Naive thymus-derived CD4-positive, alpha-beta T cell (primary cell): ENCODE results near the gene CDK18. TPM values are rescaled to one million over a fixed set of nuclear protein-coding genes. Genes with fewer than 3 reads are reported as not detected.

ENCODE experiments used
- ATAC-seq: fragments of 150-1000 bp; cut with Tn5 transposase; 2 replicates; pipeline ENCODE4 v1.10.0; 2021; ENCODE audit warnings: mild to moderate bottlenecking, moderate library complexity
- CTCF ChIA-PET: fragments of 350-600 bp; sonication (Branson Sonifier 250); formaldehyde crosslinking; loops from one replicate; lab custom pipeline; 2021; ENCODE audit warnings: antibody characterized with exemption; lab: Charles Lee
- POLR2A ChIA-PET: fragments of 350-600 bp; sonication (Branson Sonifier 250); formaldehyde crosslinking; loops from one replicate; lab custom pipeline; 2021; ENCODE audit warnings: antibody characterized with exemption, inconsistent platforms; lab: Charles Lee
- DNase-seq, 9 donors: peaks; one replicate each; pipeline versions ENCODE4 v3.0.0 to v3.0.0-alpha.2; 2020 to 2022; ENCODE audit warnings: mixed read lengths in 1 of 9
- H3K27ac ChIP-seq: one replicate; pipeline ENCODE4 v1.7.0; 2013; ENCODE audit warnings: mild to moderate bottlenecking, low read depth, low read length, moderate library complexity
- H3K27me3 ChIP-seq, 2 donors: one replicate each; pipeline ENCODE4 v1.7.0; 2013; ENCODE audit warnings: low read length in 2 of 2, mild to moderate bottlenecking in 2 of 2, moderate library complexity in 2 of 2; ENCODE audit not compliant: control insufficient read depth in 2 of 2, insufficient read depth in 2 of 2
- H3K36me3 ChIP-seq, 3 experiments: 1 replicate in 2 of 3; 2 replicates in 1 of 3; pipeline ENCODE4 v1.7.0; 2013; ENCODE audit warnings: low read length in 3 of 3, mild to moderate bottlenecking in 3 of 3, moderate library complexity in 1 of 3; ENCODE audit not compliant: insufficient read depth in 3 of 3, control insufficient read depth in 2 of 3
- H3K4me1 ChIP-seq, 2 donors: one replicate each; pipeline ENCODE4 v1.7.0; 2013; ENCODE audit warnings: low read length in 2 of 2, mild to moderate bottlenecking in 2 of 2, moderate library complexity in 1 of 2; ENCODE audit not compliant: control insufficient read depth in 2 of 2, insufficient read depth in 2 of 2
- H3K4me3 ChIP-seq: 2 replicates; pipeline ENCODE4 v1.7.0; 2013; ENCODE audit warnings: mild to moderate bottlenecking, low read length
- H3K9me3 ChIP-seq, 3 experiments: 1 replicate in 2 of 3; 2 replicates in 1 of 3; pipeline ENCODE4 v1.7.0; 2013; ENCODE audit warnings: low read length in 3 of 3; ENCODE audit not compliant: control insufficient read depth in 2 of 3
- H3K27ac Mint-ChIP-seq, 9 donors: one replicate each; pipeline ENCODE4 v1.8.0; 2020 to 2022; ENCODE audit warnings: mixed read lengths in 9 of 9, mild to moderate bottlenecking in 8 of 9, moderate library complexity in 5 of 9, inconsistent platforms in 2 of 9
- H3K27me3 Mint-ChIP-seq, 5 donors: one replicate each; pipeline ENCODE4 v1.8.0; 2021 to 2022; ENCODE audit warnings: mixed read lengths in 5 of 5, mild to moderate bottlenecking in 1 of 5
- H3K36me3 Mint-ChIP-seq, 5 donors: one replicate each; pipeline ENCODE4 v1.8.0; 2020 to 2022; ENCODE audit warnings: mixed read lengths in 5 of 5, mild to moderate bottlenecking in 3 of 5, inconsistent platforms in 1 of 5
- H3K4me1 Mint-ChIP-seq, 7 donors: one replicate each; pipeline ENCODE4 v1.8.0; 2020 to 2022; ENCODE audit warnings: mixed read lengths in 7 of 7, mild to moderate bottlenecking in 3 of 7, inconsistent platforms in 1 of 7
- H3K4me3 Mint-ChIP-seq, 10 donors: one replicate each; pipeline ENCODE4 v1.8.0; 2020 to 2022; ENCODE audit warnings: mild to moderate bottlenecking in 10 of 10, mixed read lengths in 10 of 10, moderate library complexity in 6 of 10, inconsistent platforms in 2 of 10
- H3K9me3 Mint-ChIP-seq, 11 donors: one replicate each; pipeline ENCODE4 v1.8.0; 2020 to 2022; ENCODE audit warnings: mixed read lengths in 11 of 11, mild to moderate bottlenecking in 4 of 11, inconsistent platforms in 1 of 11, moderate library complexity in 1 of 11
- intact Hi-C, 2 donors: fragments of 100-400 bp; cut with micrococcal nuclease; formaldehyde crosslinking; loops; one replicate each; pipeline ENCODE4 v1.15.1; 2023
- polyA plus RNA-seq, 2 donors: library from polyadenylated mRNA; unstranded; fragments of 300-500 nt; fragmentation: Illumina TruSeq; gene quantifications; one replicate each; pipeline ENCODE4 v1.2.3, GENCODE V29; 2021
- total RNA-seq, 6 experiments: library from RNA in 5 of 6; stranded (reverse) in 5 of 6; gene quantifications; 1 replicate in 5 of 6; 2 replicates in 1 of 6; pipeline ENCODE4 v1.2.3 and lab custom pipeline; 2021 to 2026

CDK18 gene
- total and polyA plus RNA-seq, 7 experiments from 2014 or later, result 0.20 to 3.6 (median 2.6) TPM

DNA sequence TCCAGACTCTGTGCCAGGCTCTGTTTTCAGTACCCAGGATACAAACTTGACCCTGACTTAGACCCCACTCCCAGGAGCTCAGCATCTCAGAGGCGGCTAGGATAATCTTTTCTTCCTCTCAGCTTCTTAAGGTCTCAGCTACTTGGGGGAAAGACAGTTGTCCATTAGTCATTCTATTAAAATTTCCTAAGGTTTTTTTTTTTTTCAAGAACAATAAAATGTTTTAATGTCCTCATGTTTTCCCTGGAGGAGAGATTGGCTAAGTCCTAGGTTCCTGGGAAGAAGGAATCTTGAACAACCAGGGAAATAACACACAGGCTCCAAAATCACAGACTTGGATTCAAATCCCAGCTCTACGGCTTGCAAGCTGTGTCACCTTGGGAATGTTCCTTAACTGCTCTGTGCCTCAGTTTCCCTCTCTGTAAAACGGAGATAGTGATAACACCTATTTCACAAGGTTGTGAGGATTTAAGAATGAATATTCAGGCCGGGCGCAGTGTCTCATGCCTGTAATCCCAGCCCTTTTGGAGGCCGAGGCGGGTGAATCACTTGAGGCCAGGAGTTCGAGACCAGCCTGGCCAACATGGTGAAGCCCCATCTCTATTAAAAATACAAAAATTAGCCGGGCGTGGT is 33.0 kb downstream of the CDK18 start:
- Histone ChIP-seq H3K9me3 (no peaks in the 10 kb centered on the region), H3K27ac (no peak overlapping the region), H3K27me3 (no peaks in the 10 kb centered on the region), H3K4me1 (no peaks in the 10 kb centered on the region), H3K4me3 (no peak overlapping the region), H3K36me3 (no peaks in the 10 kb centered on the region)
- H3K27me3 Mint-ChIP-seq, result peaks cover 22 to 29% (median 25%) of the 10 kb centered on the region in 5 donors
- peaks cover 0 to 12% (median 6%) of the 10 kb centered on the region in 7 donors for H3K4me1 Mint-ChIP-seq
- H3K4me3 Mint-ChIP-seq, result no peak overlapping the region
- POLR2A ChIA-PET, result no interaction called here
- H3K27ac Mint-ChIP-seq, result no peak overlapping the region
- CTCF ChIA-PET, result interaction anchor here (0.6 to 1.4 kb wide), 2 partner anchors 11 to 121 kb away, joined by 4 to 6 read pairs; no protein-coding TSS in a partner anchor
- ATAC-seq (no peak), DNase-seq (no peak)
- peaks cover 0 to 5% (median 0%) of the 10 kb centered on the region in 5 donors for H3K36me3 Mint-ChIP-seq
- peaks cover 0 to 1% (median 0%) of the 10 kb centered on the region in 11 donors for H3K9me3 Mint-ChIP-seq
- intact Hi-C loops, result no loop called here

DNA sequence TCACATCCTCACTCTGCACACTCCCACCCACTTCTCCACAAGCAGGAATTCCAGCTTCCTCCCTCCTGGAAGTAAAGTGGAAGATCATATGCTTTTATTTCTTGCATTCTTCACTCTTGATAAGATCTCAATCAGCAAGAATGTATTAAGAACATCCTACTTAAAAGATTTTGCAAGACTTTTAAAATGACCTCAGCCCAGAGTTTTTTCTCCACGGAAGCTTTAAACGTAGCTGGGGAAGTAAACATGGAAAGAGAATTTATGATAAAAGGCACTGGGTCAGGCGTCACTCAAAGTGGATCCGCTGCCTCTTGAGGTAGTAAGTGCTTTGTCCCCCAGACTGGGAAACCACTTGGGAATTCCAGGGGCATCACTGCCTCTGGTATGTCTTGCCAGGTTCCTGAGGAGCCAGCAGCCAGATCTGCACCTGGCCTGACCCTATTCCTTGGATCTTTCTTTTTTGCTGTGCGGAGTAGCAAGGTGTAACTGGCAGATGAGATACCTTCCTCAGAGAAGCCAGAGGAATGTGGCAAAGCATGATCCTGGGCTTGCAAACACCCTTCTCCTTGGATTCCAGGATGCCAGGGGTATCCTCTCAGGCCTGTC is 33.9 kb downstream of the CDK18 start:
- DNase-seq (no peak), ATAC-seq (no peak)
- Histone ChIP-seq H3K27ac (no peak overlapping the region), H3K4me3 (no peak overlapping the region), H3K27me3 (no peaks in the 10 kb centered on the region), H3K36me3 (no peaks in the 10 kb centered on the region), H3K9me3 (no peaks in the 10 kb centered on the region), H3K4me1 (no peaks in the 10 kb centered on the region)
- H3K4me3 Mint-ChIP-seq, result no peak overlapping the region
- H3K4me1 Mint-ChIP-seq, result peaks cover 0 to 12% (median 6%) of the 10 kb centered on the region in 7 donors
- no peak overlapping the region for H3K27ac Mint-ChIP-seq
- ChIA-PET CTCF (interaction anchor here (0.8 to 1.4 kb wide), 2 partner anchors 30 to 120 kb away, joined by 3 to 6 read pairs; no protein-coding TSS in a partner anchor), POLR2A (interaction anchor here (0.6 kb wide), 1 partner anchor 90 kb away, joined by 3 read pairs; no protein-coding TSS in a partner anchor)
- H3K27me3 Mint-ChIP-seq, result peaks cover 22 to 33% (median 25%) of the 10 kb centered on the region in 5 donors
- intact Hi-C loops, result no loop called here
- peaks cover 0 to 5% (median 0%) of the 10 kb centered on the region in 5 donors for H3K36me3 Mint-ChIP-seq
- H3K9me3 Mint-ChIP-seq, result peaks cover 0 to 1% (median 0%) of the 10 kb centered on the region in 11 donors

DNA sequence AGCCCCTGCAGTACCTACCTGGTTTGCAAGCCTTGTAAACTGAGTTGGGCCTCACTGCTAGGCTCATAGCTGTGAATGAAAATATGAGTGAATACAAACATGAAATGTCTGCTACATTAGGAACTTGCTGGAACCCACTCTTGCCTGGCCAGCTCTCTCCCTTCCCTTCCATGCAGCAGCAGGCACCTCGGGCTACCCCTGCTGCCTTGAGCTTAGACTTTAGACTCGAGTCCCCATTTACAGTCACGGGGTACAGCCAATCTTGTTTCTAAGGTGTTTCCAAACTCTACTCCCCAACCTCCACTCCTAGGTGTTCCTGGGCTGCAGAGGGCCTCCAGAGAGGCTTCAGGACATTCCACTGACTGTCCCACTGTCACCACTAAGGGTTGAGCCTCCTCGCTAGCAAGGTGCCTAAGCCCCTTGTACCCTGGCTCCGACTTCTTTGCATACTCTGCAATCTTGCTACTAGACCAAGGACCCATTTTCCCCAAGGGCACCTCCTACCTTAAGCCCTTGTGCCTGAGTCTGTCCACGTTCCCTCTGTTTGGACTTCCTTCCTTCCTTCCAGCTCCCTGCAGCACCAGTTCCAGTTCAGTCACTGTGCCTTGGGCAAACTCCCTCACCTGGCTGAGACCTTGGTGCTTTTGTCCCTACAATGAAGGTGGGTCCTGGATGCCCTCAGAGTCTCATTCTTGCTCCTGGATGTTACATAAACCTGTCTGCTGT is 36.9 kb downstream of the CDK18 start:
- Histone ChIP-seq H3K9me3 (no peaks in the 10 kb centered on the region), H3K36me3 (no peaks in the 10 kb centered on the region), H3K4me3 (no peak overlapping the region), H3K4me1 (peaks cover 0 to 4% of the 10 kb centered on the region in 2 donors), H3K27ac (no peak overlapping the region), H3K27me3 (peaks cover 0 to 3% of the 10 kb centered on the region in 2 donors)
- Mint-ChIP-seq H3K9me3 (peaks cover 0 to 1% (median 0%) of the 10 kb centered on the region in 11 donors), H3K27me3 (peaks cover 32 to 48% (median 46%) of the 10 kb centered on the region in 5 donors), H3K4me3 (no peak overlapping the region), H3K4me1 (peaks cover 4 to 15% (median 9%) of the 10 kb centered on the region in 7 donors), H3K27ac (peak overlapping the region in 1 of 9 donors; percentile 44), H3K36me3 (peaks cover 0 to 5% (median 0%) of the 10 kb centered on the region in 5 donors)
- intact Hi-C loops, result no loop called here
- no peak for DNase-seq
- CTCF ChIA-PET, result interaction anchor here (0.7 kb wide), 1 partner anchor 521 kb away, joined by 3 read pairs; no protein-coding TSS in a partner anchor
- POLR2A ChIA-PET, result no interaction called here
- ATAC-seq, result no peak

DNA sequence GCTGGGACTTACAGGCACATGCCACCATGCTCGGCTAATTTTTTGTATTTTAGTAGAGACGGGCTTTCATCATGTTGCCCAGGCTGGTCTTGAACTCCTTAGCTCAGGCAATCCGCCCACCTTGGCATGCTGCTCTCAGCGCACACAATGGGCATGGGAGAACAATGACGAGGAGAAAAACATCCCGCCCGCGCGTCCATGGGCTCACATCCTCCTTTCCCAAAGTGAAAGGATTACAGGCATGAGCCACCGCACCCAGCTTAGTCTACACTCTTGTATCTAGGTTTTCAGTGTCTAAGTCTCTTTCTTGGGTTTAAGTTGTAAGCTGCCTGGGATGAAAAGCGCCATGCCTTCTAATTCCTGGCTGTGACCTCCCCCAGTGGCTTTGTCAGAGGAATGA is 37.9 kb downstream of the CDK18 start:
- peaks cover 0 to 4% of the 10 kb centered on the region in 2 donors for H3K4me1 ChIP-seq
- Mint-ChIP-seq H3K27me3 (peaks cover 35 to 46% (median 41%) of the 10 kb centered on the region in 5 donors), H3K4me3 (no peak overlapping the region), H3K36me3 (no peaks in the 10 kb centered on the region), H3K4me1 (peaks cover 0 to 9% (median 8%) of the 10 kb centered on the region in 7 donors), H3K27ac (no peak overlapping the region), H3K9me3 (peaks cover 0 to 1% (median 0%) of the 10 kb centered on the region in 11 donors)
- H3K36me3 ChIP-seq, result no peaks in the 10 kb centered on the region
- H3K9me3 ChIP-seq, result no peaks in the 10 kb centered on the region
- peaks cover 0 to 3% of the 10 kb centered on the region in 2 donors for H3K27me3 ChIP-seq
- no peak overlapping the region for H3K27ac ChIP-seq
- ChIA-PET POLR2A (no interaction called here), CTCF (interaction anchor here (0.6 kb wide), 1 partner anchor 113 kb away, joined by 3 read pairs; no protein-coding TSS in a partner anchor)
- DNase-seq (no peak), ATAC-seq (no peak)
- intact Hi-C loops, result no loop called here
- H3K4me3 ChIP-seq, result no peak overlapping the region

DNA sequence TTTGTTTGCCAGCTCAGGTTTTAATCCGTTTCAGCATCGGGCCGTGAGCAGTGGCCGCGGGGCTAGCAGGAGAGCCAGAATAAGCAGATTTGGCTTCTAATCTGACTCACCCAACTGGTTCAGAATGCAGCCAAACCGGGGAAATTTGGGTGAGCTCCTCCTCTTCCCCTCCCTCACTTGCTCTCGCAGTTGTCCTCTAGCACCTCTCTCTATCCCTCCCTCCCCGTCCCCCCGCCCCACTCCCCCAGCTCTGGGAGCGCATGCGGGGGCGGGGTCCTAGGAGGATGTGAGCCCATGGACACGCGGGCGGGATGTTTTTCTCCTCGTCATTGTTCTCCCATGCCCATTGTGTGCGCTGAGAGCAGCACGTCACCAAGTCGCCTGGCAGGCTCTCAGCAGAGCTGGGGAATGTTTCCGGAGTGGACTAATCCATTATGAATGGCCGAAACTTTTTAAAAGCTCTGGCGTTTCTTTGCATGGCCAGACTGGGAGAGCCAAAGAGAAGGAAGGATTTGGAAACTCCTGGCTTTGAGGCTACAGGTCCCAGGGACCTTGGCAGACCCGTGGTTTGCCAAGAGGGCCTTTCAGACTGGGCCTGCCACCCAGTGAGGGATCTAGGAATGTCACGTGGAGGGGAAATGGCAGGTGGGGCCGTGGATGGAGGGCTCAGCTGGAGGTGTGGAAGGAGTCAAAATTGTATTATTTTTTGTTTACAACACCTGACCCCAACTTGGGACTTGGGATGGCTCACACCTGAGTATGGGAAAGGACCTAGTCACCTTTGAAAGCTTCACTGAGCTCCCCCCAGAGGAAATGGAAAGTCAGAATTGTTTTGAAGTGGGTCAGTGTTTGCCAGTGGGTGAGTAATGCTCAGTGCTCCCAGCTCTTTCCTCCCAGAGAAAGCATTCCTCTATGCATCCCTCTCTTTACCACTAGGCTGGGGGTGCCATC is 39.2 kb downstream of the CDK18 start:
- Histone ChIP-seq H3K4me1 (peaks cover 0 to 4% of the 10 kb centered on the region in 2 donors), H3K9me3 (no peaks in the 10 kb centered on the region), H3K4me3 (no peak overlapping the region), H3K36me3 (no peaks in the 10 kb centered on the region), H3K27me3 (peaks cover 0 to 3% of the 10 kb centered on the region in 2 donors), H3K27ac (no peak overlapping the region)
- Mint-ChIP-seq H3K27me3 (peaks cover 42 to 56% (median 44%) of the 10 kb centered on the region in 5 donors), H3K4me1 (peaks cover 0 to 9% (median 8%) of the 10 kb centered on the region in 7 donors), H3K4me3 (peak overlapping the region in 2 of 10 donors; percentile 27 to 62), H3K9me3 (peaks cover 0 to 1% (median 0%) of the 10 kb centered on the region in 11 donors), H3K27ac (no peak overlapping the region), H3K36me3 (no peaks in the 10 kb centered on the region)
- DNase-seq (peak in 2 of 9 donors; percentile 10 to 48), ATAC-seq (peak; percentile 73)
- intact Hi-C loops, result no loop called here
- CTCF ChIA-PET, result interaction anchor here (0.6 kb wide), 1 partner anchor 1084 kb away, joined by 4 read pairs; no protein-coding TSS in a partner anchor
- POLR2A ChIA-PET, result interaction anchor here (0.5 kb wide), 1 partner anchor 58 kb away, joined by 4 read pairs; no protein-coding TSS in a partner anchor
